ENCODE data around the gene SLC3A2.

GRCh38 chr11:62831520-62832335 is 49.0 kb upstream of the SLC3A2 start, which contains the start of gene STX5:
- TF ChIP-seq REST (IDR thresholded peaks at IDR 0.05; ENCODE audit: insufficient read depth in 1 of 2, low read depth in 2 of 2, low read length in 2 of 2): no peak
- peak; percentile 76; the same call in 1 of the 2 replicates for TF ChIP-seq TAF1 (IDR thresholded peaks at IDR 0.05; ENCODE audit: borderline replicate concordance, insufficient read depth, low read length)
- TF ChIP-seq POLR2AphosphoS5 (IDR thresholded peaks at IDR 0.05; ENCODE audit: low read depth, low read length): peak; percentile 98
